HG03354 (cell line): ENCODE results near the gene NT5C3A.
A peak's percentile ranks its signal among the peaks of the same experiment; 100 is the strongest.
"Not testable (repeated sequence)": the region's sequence is repeated elsewhere in the genome, so short reads cannot be mapped to it uniquely, and the experiment has no call there.

Experiments
- ATAC-seq: cut with Tn5 transposase; IDR thresholded peaks from one replicate; pipeline ENCODE4 v1.9.1; 2021; ENCODE audit warnings: mild to moderate bottlenecking; ENCODE audit not compliant: unreplicated experiment, poor library complexity, severe bottlenecking

Gene NT5C3A

GRCh38 chr7:33062023-33062781 is at the start of gene NT5C3A:
Gene NT5C3A, minus strand, starts transcription at chr7:33062776. Its CDS starts 71 bp downstream, at chr7:33062705.
- ATAC-seq, result peak; percentile 58

- no peak for ATAC-seq
Observed at GRCh38 chr7:33111614-33112013, 49.0 kb upstream of the NT5C3A start.

- no peak for ATAC-seq
Observed at GRCh38 chr7:33109758-33110238, 47.2 kb upstream of the NT5C3A start.

- ATAC-seq, result peak; percentile 86
Observed at GRCh38 chr7:33109005-33109757, 46.6 kb upstream of the NT5C3A start, which contains the start of gene RP9. Gene RP9, minus strand, starts transcription at chr7:33109404. Its CDS starts 32 bp downstream, at chr7:33109372.

- ATAC-seq, result peak; percentile 28
Observed at GRCh38 chr7:33108554-33109004, 46.0 kb upstream of the NT5C3A start.

GRCh38 chr7:33107136-33108066 is 44.8 kb upstream of the NT5C3A start:
- peak; percentile 33 for ATAC-seq

- ATAC-seq, result no peak
Observed at GRCh38 chr7:33101906-33102305, 39.3 kb upstream of the NT5C3A start.

- no peak for ATAC-seq
Observed at GRCh38 chr7:33100770-33101169, 38.2 kb upstream of the NT5C3A start.

GRCh38 chr7:33099154-33099940 is 36.8 kb upstream of the NT5C3A start:
- ATAC-seq, result no peak

GRCh38 chr7:33094745-33095275 is 32.2 kb upstream of the NT5C3A start:
- ATAC-seq, result not testable (repeated sequence)

- ATAC-seq, result no peak
Observed at GRCh38 chr7:33093266-33093665, 30.7 kb upstream of the NT5C3A start.

GRCh38 chr7:33091641-33092191 is 29.1 kb upstream of the NT5C3A start:
- no peak for ATAC-seq

- ATAC-seq, result no peak
Observed at GRCh38 chr7:33091111-33091531, 28.5 kb upstream of the NT5C3A start.

GRCh38 chr7:33089142-33089541 is 26.6 kb upstream of the NT5C3A start:
- no peak for ATAC-seq

- ATAC-seq, result no peak
Observed at GRCh38 chr7:33087858-33088257, 25.3 kb upstream of the NT5C3A start.

- no peak for ATAC-seq
Observed at GRCh38 chr7:33087356-33087755, 24.8 kb upstream of the NT5C3A start.

- no peak for ATAC-seq
Observed at GRCh38 chr7:33079763-33080690, 17.5 kb upstream of the NT5C3A start.
